HG03135 (cell line): ENCODE results near the gene ALDOA.

Source experiments
- ATAC-seq: cut with Tn5 transposase; IDR thresholded peaks from one replicate; pipeline ENCODE4 v1.9.1; 2021; ENCODE audit warnings: mild to moderate bottlenecking, moderate library complexity; ENCODE audit not compliant: unreplicated experiment

Gene ALDOA

GRCh38 chr16:30088832-30089624 lies 23.5 kb downstream of the ALDOA start:
- ATAC-seq, result no peak

- no peak for ATAC-seq
Observed at GRCh38 chr16:30090610-30091331, 25.2 kb downstream of the ALDOA start.

GRCh38 chr16:30091474-30092372 lies 26.2 kb downstream of the ALDOA start, which contains the start of gene TBX6:
Gene TBX6, minus strand, starts transcription at chr16:30091924. Its CDS starts 731 bp downstream, at chr16:30091193.
- peak; percentile 64 for ATAC-seq

GRCh38 chr16:30092373-30093010 lies 26.9 kb downstream of the ALDOA start:
- peak; percentile 41 for ATAC-seq

GRCh38 chr16:30094541-30095165 lies 29.1 kb downstream of the ALDOA start:
- no peak for ATAC-seq

GRCh38 chr16:30095166-30096078 lies 29.9 kb downstream of the ALDOA start:
- ATAC-seq, result no peak

GRCh38 chr16:30096105-30096861 lies 30.7 kb downstream of the ALDOA start, which contains the start of gene YPEL3:
Gene YPEL3, minus strand, starts transcription at chr16:30096213. Its CDS starts 731 bp downstream, at chr16:30095482.
- peak; percentile 36 for ATAC-seq

GRCh38 chr16:30096862-30097563 lies 31.5 kb downstream of the ALDOA start:
- ATAC-seq, result no peak

- no peak for ATAC-seq
Observed at GRCh38 chr16:30104090-30104489, 38.5 kb downstream of the ALDOA start.

- ATAC-seq, result no peak
Observed at GRCh38 chr16:30104492-30104891, 38.9 kb downstream of the ALDOA start.

GRCh38 chr16:30108059-30108850 lies 42.7 kb downstream of the ALDOA start:
- no peak for ATAC-seq

- ATAC-seq, result no peak
Observed at GRCh38 chr16:30110661-30111060, 45.1 kb downstream of the ALDOA start.

GRCh38 chr16:30112197-30113030 lies 46.9 kb downstream of the ALDOA start:
- ATAC-seq, result no peak

- no peak for ATAC-seq
Observed at GRCh38 chr16:30113031-30113710, 47.6 kb downstream of the ALDOA start, which contains the start of gene GDPD3. Gene GDPD3, minus strand, starts transcription at chr16:30113537. Its CDS starts 59 bp downstream, at chr16:30113478.

- ATAC-seq, result no peak
Observed at GRCh38 chr16:30113711-30114333, 48.3 kb downstream of the ALDOA start.
